Neural cell (in vitro differentiated cells): Measurements from ENCODE around the gene IGSF23. TPM values are rescaled to one million over a fixed set of nuclear protein-coding genes. Genes with fewer than 3 reads are reported as not detected.

ENCODE experiments used
- H2AFZ ChIP-seq: fragments of 200-600, 300-800 bp; sonication (generic), shearing (Covaris generic); 2 replicates; pipeline ENCODE4 v1.6.0; 2014; ENCODE audit warnings: low read depth, mild to moderate bottlenecking, antibody characterized with exemption, low read length, moderate library complexity
- H3F3A ChIP-seq: fragments of 200-600 bp; shearing (Covaris generic); 2 replicates; pipeline ENCODE4 v1.6.1; 2016; ENCODE audit warnings: mild to moderate bottlenecking, moderate library complexity, mixed read lengths, antibody characterized with exemption, low read length; ENCODE audit not compliant: insufficient read depth, poor library complexity, severe bottlenecking
- H3K27ac ChIP-seq: fragments of 200-600, 300-800 bp; sonication (generic), shearing (Covaris generic); 2 replicates; pipeline ENCODE4 v1.5.1; 2014; ENCODE audit warnings: mild to moderate bottlenecking, low read length, moderate library complexity
- H3K27me3 ChIP-seq: fragments of 300-800, 200-600 bp; sonication (generic), shearing (Covaris generic); 2 replicates; pipeline ENCODE4 v1.6.0; 2014; ENCODE audit warnings: mild to moderate bottlenecking, low read depth, low read length, moderate library complexity; ENCODE audit not compliant: insufficient read depth
- H3K36me3 ChIP-seq: fragments of 300-800, 200-600 bp; sonication (generic), shearing (Covaris generic); 2 replicates; pipeline ENCODE4 v1.5.1; 2014; ENCODE audit warnings: mild to moderate bottlenecking, antibody characterized with exemption, low read length, moderate library complexity; ENCODE audit not compliant: insufficient read depth
- H3K4me2 ChIP-seq: fragments of 300-800, 200-600 bp; sonication (generic), shearing (Covaris generic); 2 replicates; pipeline ENCODE4 v1.6.0; 2014; ENCODE audit warnings: mild to moderate bottlenecking, low read length
- H3K4me3 ChIP-seq: fragments of 300-800, 200-600 bp; sonication (generic), shearing (Covaris generic); 2 replicates; pipeline ENCODE4 v1.5.1; 2014; ENCODE audit warnings: mild to moderate bottlenecking, low read length, moderate library complexity
- H3K79me2 ChIP-seq: fragments of 200-600 bp; shearing (Covaris generic); replicated peaks from 2 replicates; pipeline ENCODE4 v1.6.0; 2014; ENCODE audit warnings: mild to moderate bottlenecking, low read length, moderate library complexity; ENCODE audit not compliant: insufficient read depth
- H3K9ac ChIP-seq: fragments of 300-800, 200-600 bp; sonication (generic), shearing (Covaris generic); 2 replicates; pipeline ENCODE4 v1.6.1; 2016; ENCODE audit warnings: mild to moderate bottlenecking, low read length, mixed read lengths
- H3K9me2 ChIP-seq: fragments of 200-600 bp; shearing (Covaris generic); 2 replicates; pipeline ENCODE4 v1.6.1; 2016; ENCODE audit warnings: mild to moderate bottlenecking, low read length, mixed read lengths; ENCODE audit not compliant: insufficient read depth
- H3K9me3 ChIP-seq: fragments of 200-600, 300-800 bp; sonication (generic), shearing (Covaris generic); 2 replicates; pipeline ENCODE4 v1.6.1; 2016; ENCODE audit warnings: mild to moderate bottlenecking, mixed run types, low read length, moderate library complexity, mixed read lengths
- H4K20me1 ChIP-seq: fragments of 200-600 bp; shearing (Covaris generic); 2 replicates; pipeline ENCODE4 v1.6.1; 2016; ENCODE audit warnings: mild to moderate bottlenecking, mixed run types; ENCODE audit not compliant: insufficient read depth
- EP300 ChIP-seq: fragments of 450-650 bp; conservative IDR thresholded peaks from 2 replicates; pipeline ENCODE4 v1.6.1; 2014; ENCODE audit warnings: antibody characterized with exemption, mild to moderate bottlenecking, moderate library complexity; ENCODE audit not compliant: poor library complexity, severe bottlenecking
- EZH2 ChIP-seq: fragments of 200-600, 300-800 bp; shearing (Covaris generic), sonication (generic); IDR thresholded peaks from 2 replicates; pipeline ENCODE4 v1.6.1; 2014; ENCODE audit warnings: antibody characterized with exemption, low read length, borderline replicate concordance, mild to moderate bottlenecking; ENCODE audit not compliant: insufficient read depth, poor library complexity, severe bottlenecking
- MXI1 ChIP-seq: fragments of 450-650 bp; conservative IDR thresholded peaks from 2 replicates; pipeline ENCODE4 v1.6.1; 2014; ENCODE audit warnings: antibody characterized with exemption, mild to moderate bottlenecking; ENCODE audit not compliant: poor library complexity, severe bottlenecking
- POLR2AphosphoS5 ChIP-seq: IDR thresholded peaks from 2 replicates; pipeline ENCODE4 v1.6.1; 2012
- RAD21 ChIP-seq: fragments of 450-650 bp; conservative IDR thresholded peaks from 2 replicates; pipeline ENCODE4 v1.6.1; 2014; ENCODE audit warnings: antibody characterized with exemption, mild to moderate bottlenecking, moderate library complexity
- REST ChIP-seq: IDR thresholded peaks from 2 replicates; pipeline ENCODE4 v1.6.1; 2012; ENCODE audit warnings: borderline replicate concordance
- SMC3 ChIP-seq: fragments of 450-650 bp; conservative IDR thresholded peaks from 2 replicates; pipeline ENCODE4 v1.6.1; 2014; ENCODE audit warnings: antibody characterized with exemption, mild to moderate bottlenecking, moderate library complexity; ENCODE audit not compliant: poor library complexity
- TAF1 ChIP-seq: IDR thresholded peaks from 2 replicates; pipeline ENCODE4 v1.6.1; 2012; ENCODE audit warnings: low read depth
- polyA plus RNA-seq: library from polyadenylated mRNA; depleted of rRNA; stranded (reverse); fragments of >200 nt; gene quantifications from 2 replicates; pipeline ENCODE4 v1.2.3, GENCODE V29; 2014
- TF ChIP-seq, protein P1 (sequence below): fragments of 450-650 bp; IDR thresholded peaks from 2 replicates; pipeline ENCODE4 v1.5.1; 2014; ENCODE audit warnings: antibody characterized with exemption, mild to moderate bottlenecking, moderate library complexity; ENCODE audit not compliant: poor library complexity, severe bottlenecking

IGSF23 gene
- polyA plus RNA-seq, 1 donor from 2014 or later = not detected

GRCh38 chr19:44572581-44572900, 40.8 kb upstream of the IGSF23 start:
- H3K4me3 ChIP-seq = no peak overlapping the region
- H3K36me3 ChIP-seq = no peaks in the 10 kb centered on the region
- no peaks in the 10 kb centered on the region for H3F3A ChIP-seq
- H3K4me2 ChIP-seq = no peak overlapping the region
- H3K27ac ChIP-seq = no peak overlapping the region
- H3K9me2 ChIP-seq = no peaks in the 10 kb centered on the region
- TF ChIP-seq RAD21 (no peak), REST (no peak), EP300 (no peak), POLR2AphosphoS5 (no peak), TAF1 (no peak), MXI1 (no peak), SMC3 (no peak)
- TF ChIP-seq, protein P1, sequence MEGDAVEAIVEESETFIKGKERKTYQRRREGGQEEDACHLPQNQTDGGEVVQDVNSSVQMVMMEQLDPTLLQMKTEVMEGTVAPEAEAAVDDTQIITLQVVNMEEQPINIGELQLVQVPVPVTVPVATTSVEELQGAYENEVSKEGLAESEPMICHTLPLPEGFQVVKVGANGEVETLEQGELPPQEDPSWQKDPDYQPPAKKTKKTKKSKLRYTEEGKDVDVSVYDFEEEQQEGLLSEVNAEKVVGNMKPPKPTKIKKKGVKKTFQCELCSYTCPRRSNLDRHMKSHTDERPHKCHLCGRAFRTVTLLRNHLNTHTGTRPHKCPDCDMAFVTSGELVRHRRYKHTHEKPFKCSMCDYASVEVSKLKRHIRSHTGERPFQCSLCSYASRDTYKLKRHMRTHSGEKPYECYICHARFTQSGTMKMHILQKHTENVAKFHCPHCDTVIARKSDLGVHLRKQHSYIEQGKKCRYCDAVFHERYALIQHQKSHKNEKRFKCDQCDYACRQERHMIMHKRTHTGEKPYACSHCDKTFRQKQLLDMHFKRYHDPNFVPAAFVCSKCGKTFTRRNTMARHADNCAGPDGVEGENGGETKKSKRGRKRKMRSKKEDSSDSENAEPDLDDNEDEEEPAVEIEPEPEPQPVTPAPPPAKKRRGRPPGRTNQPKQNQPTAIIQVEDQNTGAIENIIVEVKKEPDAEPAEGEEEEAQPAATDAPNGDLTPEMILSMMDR = no peak
- H3K9ac ChIP-seq = no peak overlapping the region
- H3K27me3 ChIP-seq = no peaks in the 10 kb centered on the region
- no peak overlapping the region for H2AFZ ChIP-seq
- H4K20me1 ChIP-seq = no peaks in the 10 kb centered on the region
- peaks cover 4% of the 10 kb centered on the region for H3K9me3 ChIP-seq
- H3K79me2 ChIP-seq = no peaks in the 10 kb centered on the region

GRCh38 chr19:44573183-44573582, 40.2 kb upstream of the IGSF23 start:
- no peaks in the 10 kb centered on the region for H3K79me2 ChIP-seq
- no peak overlapping the region for H3K4me3 ChIP-seq
- H3K9me2 ChIP-seq = no peaks in the 10 kb centered on the region
- no peak overlapping the region for H3K27ac ChIP-seq
- no peaks in the 10 kb centered on the region for H3K36me3 ChIP-seq
- H3K9me3 ChIP-seq = peaks cover 4% of the 10 kb centered on the region
- no peaks in the 10 kb centered on the region for H4K20me1 ChIP-seq
- no peak for TF ChIP-seq EP300
- no peak for TF ChIP-seq MXI1
- no peak for TF ChIP-seq EZH2
- no peak for TF ChIP-seq POLR2AphosphoS5
- TF ChIP-seq REST = no peak
- TF ChIP-seq TAF1 = no peak
- TF ChIP-seq RAD21 = no peak
- TF ChIP-seq SMC3 = no peak
- TF ChIP-seq, protein P1 = no peak
- H3F3A ChIP-seq = no peaks in the 10 kb centered on the region
- H3K4me2 ChIP-seq = no peak overlapping the region
- no peak overlapping the region for H3K9ac ChIP-seq
- H2AFZ ChIP-seq = no peak overlapping the region
- H3K27me3 ChIP-seq = no peaks in the 10 kb centered on the region
